ENCODE results near the gene ABCC11.

DNA sequence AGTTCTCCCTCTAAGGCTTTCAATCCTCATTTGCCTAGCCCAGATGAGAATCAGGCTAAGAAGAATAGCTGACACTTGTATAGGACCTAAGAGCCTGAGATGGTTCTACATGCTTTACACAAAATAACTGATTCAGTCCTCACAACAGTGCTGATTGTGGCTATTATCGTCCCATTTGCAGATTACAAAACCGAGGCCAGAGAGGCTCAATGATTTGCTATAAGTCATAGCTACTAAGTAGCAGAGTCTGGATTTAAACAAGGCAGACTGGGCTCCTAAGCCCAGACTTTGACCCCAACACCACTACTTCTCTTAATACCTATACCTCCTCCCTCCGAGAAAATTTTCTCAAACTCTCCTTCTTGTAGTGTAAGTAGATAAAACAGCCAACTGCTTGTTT is 114.6 kb downstream of the ABCC11 start:
- TF ChIP-seq, protein P1, sequence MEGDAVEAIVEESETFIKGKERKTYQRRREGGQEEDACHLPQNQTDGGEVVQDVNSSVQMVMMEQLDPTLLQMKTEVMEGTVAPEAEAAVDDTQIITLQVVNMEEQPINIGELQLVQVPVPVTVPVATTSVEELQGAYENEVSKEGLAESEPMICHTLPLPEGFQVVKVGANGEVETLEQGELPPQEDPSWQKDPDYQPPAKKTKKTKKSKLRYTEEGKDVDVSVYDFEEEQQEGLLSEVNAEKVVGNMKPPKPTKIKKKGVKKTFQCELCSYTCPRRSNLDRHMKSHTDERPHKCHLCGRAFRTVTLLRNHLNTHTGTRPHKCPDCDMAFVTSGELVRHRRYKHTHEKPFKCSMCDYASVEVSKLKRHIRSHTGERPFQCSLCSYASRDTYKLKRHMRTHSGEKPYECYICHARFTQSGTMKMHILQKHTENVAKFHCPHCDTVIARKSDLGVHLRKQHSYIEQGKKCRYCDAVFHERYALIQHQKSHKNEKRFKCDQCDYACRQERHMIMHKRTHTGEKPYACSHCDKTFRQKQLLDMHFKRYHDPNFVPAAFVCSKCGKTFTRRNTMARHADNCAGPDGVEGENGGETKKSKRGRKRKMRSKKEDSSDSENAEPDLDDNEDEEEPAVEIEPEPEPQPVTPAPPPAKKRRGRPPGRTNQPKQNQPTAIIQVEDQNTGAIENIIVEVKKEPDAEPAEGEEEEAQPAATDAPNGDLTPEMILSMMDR (IDR thresholded peaks at IDR 0.05): no peak
- no peak for TF ChIP-seq EZH2 (IDR thresholded peaks at IDR 0.05; ENCODE audit: borderline replicate concordance, insufficient read depth, low read depth, low read length, poor library complexity, severe bottlenecking)
